ENCODE results near the gene JAML.
"Not testable (repeated sequence)": the region's sequence is repeated elsewhere in the genome, so short reads cannot be mapped to it uniquely, and the experiment has no call there.

Gene JAML

GRCh38 chr11:118193910-118194566 lies 30.8 kb downstream of the JAML start:
- no peak for DNase-seq (ENCODE audit: low spot score)

- DNase-seq (ENCODE audit: low spot score) = not testable (repeated sequence)
Measured at GRCh38 chr11:118192817-118193216, 32.0 kb downstream of the JAML start.

GRCh38 chr11:118190942-118191506 lies 33.8 kb downstream of the JAML start:
- not testable (repeated sequence) for DNase-seq (ENCODE audit: low spot score)

GRCh38 chr11:118186346-118187107 lies 38.3 kb downstream of the JAML start:
- no peak for DNase-seq (ENCODE audit: low spot score)

GRCh38 chr11:118184784-118185579 lies 39.8 kb downstream of the JAML start:
- no peak for DNase-seq (ENCODE audit: low spot score)

- DNase-seq (ENCODE audit: low spot score) = not testable (repeated sequence)
Measured at GRCh38 chr11:118183691-118184090, 41.1 kb downstream of the JAML start.

GRCh38 chr11:118180300-118180703 lies 44.5 kb downstream of the JAML start:
- peak; percentile 95 for DNase-seq (ENCODE audit: low spot score)

- no peak for DNase-seq (ENCODE audit: low spot score)
Measured at GRCh38 chr11:118176778-118177134, 48.1 kb downstream of the JAML start.

GRCh38 chr11:118175993-118176777 lies 48.6 kb downstream of the JAML start, which contains the start of gene SCN2B:
Gene SCN2B (minus strand): TSS chr11:118176639. CDS start chr11:118176431, 208 bp downstream.
- DNase-seq (ENCODE audit: low spot score) = peak; percentile 79

- peak; percentile 41 for DNase-seq (ENCODE audit: low spot score)
Measured at GRCh38 chr11:118175031-118175992, 49.5 kb downstream of the JAML start.

GRCh38 chr11:118174006-118174567 lies 50.7 kb downstream of the JAML start:
- no peak for DNase-seq (ENCODE audit: low spot score)

GRCh38 chr11:118172356-118172755 lies 52.5 kb downstream of the JAML start:
- no peak for DNase-seq (ENCODE audit: low spot score)

GRCh38 chr11:118171269-118172062 lies 53.3 kb downstream of the JAML start:
- DNase-seq (ENCODE audit: low spot score) = peak; percentile 84

- DNase-seq (ENCODE audit: low spot score) = no peak
Measured at GRCh38 chr11:118170882-118171268, 53.9 kb downstream of the JAML start.

GRCh38 chr11:118170231-118170630 lies 54.6 kb downstream of the JAML start:
- no peak for DNase-seq (ENCODE audit: low spot score)

- DNase-seq (ENCODE audit: low spot score) = no peak
Measured at GRCh38 chr11:118169300-118170140, 55.3 kb downstream of the JAML start.

- no peak for DNase-seq (ENCODE audit: low spot score)
Measured at GRCh38 chr11:118168751-118169150, 56.1 kb downstream of the JAML start.

- DNase-seq (ENCODE audit: low spot score) = no peak
Measured at GRCh38 chr11:118168316-118168715, 56.5 kb downstream of the JAML start.
